Measurements from ENCODE around the gene ZKSCAN5.
A peak's percentile ranks its signal among the peaks of the same experiment; 100 is the strongest.

ZKSCAN5 gene

GRCh38 chr7:99504603-99505323 is at the start of gene ZKSCAN5:
ZKSCAN5 (plus strand) TSS chr7:99504662; CDS start chr7:99506045, 1,383 bp downstream.
- peak; percentile 97 for DNase-seq (ENCODE audit: low spot score)

DNA sequence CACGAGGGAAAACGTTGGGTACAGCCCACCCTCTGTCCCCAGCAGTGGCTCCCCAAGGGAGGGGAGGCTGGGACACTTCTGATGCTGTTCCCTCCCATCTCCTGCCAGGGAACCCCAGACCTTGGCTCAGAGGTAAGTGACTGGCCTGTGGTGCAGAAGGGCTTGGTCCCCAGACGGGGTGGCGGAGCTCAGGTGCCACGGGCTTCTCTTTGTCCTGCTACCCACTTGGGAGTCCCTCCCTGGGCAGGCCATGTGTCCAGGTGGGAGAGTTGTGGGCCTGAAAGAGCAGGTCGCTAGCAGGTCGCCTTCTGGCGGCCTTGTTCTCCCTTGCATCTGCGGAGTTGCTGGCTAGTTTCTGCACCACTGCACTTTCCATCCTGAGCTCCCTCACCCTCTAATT is 48.6 kb upstream of the ZKSCAN5 start:
- DNase-seq (ENCODE audit: low spot score) = no peak

DNA sequence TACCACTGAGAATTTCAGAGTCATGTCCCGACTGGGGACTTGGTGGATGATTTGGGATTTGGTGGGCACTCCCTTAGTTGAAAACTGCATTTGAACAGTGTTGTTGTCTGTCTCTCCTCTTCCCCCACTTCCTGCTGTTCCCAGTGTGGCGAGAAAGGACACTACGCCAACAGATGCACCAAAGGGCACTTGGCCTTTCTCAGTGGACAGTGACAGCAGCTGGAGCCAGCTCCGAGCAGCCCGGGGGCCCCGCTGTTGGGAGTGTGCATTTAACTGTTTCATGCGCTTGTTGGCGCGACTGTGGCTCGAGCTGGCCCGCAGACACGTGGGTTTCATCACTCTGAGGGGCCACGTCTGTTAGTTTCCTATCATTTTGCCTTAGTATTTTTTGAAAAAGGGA is 48.2 kb upstream of the ZKSCAN5 start:
- DNase-seq (ENCODE audit: low spot score) = no peak

- DNase-seq (ENCODE audit: low spot score) = no peak
These were observed 47.3 kb upstream of the ZKSCAN5 start for GRCh38 chr7:99457050-99457649.

DNA sequence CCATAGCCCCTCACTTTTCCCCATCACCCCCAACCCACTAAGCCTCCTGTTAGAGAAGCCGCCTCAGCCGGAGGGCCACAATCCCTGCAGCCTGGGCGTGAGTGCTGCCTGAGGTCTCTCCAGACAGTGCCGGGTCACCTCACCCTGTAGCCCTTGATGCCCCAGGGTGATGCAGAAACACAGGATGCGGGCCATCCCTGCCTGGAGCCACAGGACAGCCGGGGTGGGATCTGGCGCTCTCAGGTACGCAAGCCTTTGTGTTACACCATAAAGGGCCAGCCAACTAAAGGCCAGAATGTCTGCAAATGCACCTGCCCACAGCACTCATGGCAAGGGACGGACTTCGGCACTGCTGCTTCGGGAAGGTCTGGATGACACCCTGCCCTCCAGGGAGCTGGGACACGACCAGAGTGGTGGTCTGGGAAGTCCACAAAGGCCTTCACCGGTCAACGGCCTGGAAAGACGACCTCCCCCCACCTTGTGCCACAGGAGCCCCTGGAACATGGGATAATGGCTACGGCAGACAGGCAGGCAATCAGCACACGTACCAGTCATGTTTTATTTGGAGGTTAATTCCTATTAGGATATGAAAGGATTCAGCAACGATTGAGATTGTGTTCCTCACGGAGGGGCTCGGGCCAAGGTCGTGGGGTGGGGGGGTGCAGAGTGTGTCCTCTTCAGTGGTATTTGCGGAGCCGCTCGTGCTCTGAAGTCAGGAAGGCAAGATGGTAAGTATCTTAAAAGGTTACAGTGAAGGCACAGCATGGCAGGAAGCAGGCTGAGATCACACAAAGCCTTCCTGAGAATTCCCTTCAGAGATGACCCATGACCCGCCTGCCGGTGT is 46.6 kb upstream of the ZKSCAN5 start:
- DNase-seq (ENCODE audit: low spot score) = peak; percentile 27

DNA sequence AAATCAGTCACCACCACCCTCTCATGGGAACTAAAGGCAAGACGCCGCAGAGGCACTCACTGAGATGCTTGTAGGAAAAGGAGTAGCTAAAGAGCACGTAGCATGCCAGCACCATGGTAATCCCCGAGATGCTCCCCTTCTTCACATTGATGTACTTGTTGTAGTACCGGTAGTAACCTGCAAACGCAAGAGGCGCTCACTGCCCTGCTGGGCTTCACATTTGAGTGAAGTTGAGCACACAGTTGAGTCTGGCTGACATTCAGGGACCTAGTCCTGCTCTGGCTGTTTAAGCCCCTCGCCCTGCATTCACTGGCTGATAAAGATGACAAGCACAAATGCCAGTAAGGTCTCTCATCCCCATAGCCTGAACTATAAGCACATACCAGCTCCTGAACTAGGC is 45.4 kb upstream of the ZKSCAN5 start:
- no peak for DNase-seq (ENCODE audit: low spot score)

DNA sequence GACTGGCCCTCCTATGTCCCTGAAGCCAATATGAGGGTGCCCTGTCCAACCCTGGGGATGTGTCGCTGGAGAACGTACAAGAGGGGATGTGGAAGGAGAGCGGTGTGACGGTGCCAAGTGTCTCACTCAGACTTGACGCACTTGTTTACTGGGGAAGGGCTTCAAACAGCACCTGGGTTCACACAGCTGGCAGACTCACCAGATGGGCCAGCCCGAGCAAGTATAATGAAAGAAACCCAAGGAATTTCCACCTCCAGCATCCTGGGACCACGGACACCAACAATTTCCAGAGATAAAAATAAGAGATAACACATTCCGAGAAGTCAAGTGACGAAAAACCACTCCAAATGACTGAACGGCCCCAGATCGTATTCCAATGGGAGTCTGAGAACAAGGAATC is 43.8 kb upstream of the ZKSCAN5 start:
- DNase-seq (ENCODE audit: low spot score) = no peak

DNA sequence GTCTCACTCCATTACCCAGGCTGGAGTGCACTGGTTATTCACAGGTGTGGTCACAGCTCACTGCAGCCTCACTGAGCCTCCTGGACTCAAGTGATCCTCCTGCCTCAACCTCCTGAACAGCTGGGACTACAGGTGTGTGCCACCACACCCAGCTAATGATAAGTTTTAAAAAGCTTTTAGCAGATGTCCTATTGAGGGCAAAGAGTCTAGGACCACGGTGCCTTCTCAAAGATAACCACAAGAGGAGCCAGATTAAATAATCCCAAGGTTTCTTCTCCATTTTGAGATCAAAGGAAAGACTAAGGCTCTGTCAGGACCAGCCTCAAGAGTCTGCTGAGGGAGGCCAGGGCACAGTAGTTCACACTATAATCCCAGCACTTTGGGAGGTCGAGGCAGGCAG is 43.2 kb upstream of the ZKSCAN5 start:
- no peak for DNase-seq (ENCODE audit: low spot score)

- DNase-seq (ENCODE audit: low spot score) = no peak
These were observed 39.1 kb upstream of the ZKSCAN5 start for GRCh38 chr7:99465421-99465768.

- no peak for DNase-seq (ENCODE audit: low spot score)
These were observed 36.0 kb upstream of the ZKSCAN5 start for GRCh38 chr7:99468336-99468918.

DNA sequence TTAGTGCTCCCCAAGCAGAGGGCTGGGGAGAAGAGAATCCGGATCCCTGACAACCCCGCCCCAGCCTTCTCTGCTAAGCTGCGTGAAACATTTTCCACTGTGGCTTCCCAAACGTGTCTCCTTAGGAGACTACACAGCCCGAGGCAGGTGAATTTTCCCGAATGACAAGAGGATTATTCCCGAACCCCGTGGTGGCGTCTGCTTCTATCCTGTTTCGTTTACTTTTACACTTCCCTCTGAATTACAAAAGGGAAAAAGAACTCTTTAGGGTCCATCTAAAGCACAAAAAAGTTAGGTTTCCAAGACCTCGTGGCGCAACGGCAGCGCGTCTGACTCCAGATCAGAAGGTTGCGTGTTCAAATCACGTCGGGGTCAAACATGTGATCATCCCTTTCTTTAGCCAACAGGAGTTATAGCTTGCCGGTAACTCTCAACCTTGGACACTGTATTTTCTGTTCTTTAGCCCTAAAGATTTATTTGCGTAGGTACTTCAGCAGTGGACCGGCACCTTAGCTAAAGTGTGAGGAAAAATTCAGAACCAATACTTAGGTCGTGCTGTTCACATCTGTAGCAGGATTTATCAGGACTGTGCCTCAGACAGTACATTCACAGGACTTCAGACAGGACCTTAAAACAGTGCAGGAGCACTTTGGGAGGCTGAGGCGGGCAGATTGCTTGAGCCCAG is 34.9 kb upstream of the ZKSCAN5 start:
- no peak for DNase-seq (ENCODE audit: low spot score)

DNA sequence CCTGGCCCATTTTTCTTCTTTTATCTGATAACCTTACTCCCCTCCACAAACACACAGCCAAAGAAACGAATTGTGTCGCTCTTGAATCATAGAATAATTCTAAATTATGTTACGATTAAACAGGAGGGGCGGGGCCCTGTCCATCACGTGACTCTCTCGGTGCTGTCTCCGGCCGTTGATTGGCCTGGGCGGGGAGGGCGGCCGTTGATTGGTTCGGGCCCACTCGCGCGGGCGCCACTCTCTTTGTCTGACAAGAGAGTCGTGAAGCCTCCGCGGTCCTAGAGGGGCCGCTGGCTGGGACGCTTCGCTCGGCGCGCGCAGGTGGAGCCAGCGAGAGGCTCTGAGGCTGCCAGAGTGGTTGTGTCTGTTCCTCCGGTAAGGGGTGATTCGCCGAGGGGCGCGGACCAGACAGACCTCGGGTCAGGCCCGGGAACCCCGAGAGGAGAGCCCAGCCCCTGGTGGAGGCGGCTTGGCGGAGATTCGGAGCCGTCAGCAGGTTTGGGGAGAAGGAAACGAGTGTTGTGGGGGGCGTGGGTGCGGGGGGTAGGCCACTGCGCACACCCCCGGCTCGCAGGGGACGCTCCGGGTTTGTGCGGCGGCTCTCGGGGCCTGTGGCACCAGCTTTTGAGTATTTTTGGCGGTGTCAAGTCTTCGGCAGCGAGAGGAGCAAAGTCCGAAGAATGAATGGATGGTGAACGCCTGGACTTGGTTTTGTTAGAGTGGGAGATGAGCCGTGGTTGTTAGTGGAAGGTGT is 31.7 kb upstream of the ZKSCAN5 start, which contains the start of gene ZNF789:
Gene ZNF789, plus strand, starts transcription at position 330 of the 754 bp plus-strand sequence. CDS start 3,567 bp downstream, outside the sequence.
- DNase-seq (ENCODE audit: low spot score) = peak; percentile 97

DNA sequence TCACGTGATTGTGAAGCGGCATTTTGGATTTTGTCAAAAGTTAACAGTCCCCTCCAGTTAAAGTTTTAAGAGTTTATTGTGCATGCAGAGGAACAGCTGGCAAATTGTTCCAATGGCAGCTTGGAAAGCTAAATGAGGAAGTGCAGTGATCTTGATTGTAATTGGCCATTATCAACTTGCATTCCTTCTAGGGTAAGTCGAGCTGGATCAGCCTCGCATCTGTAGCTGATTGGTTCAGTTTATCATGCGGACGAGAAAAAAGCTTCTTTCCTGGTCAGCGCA is 31.2 kb upstream of the ZKSCAN5 start:
- peak; percentile 60 for DNase-seq (ENCODE audit: low spot score)

DNA sequence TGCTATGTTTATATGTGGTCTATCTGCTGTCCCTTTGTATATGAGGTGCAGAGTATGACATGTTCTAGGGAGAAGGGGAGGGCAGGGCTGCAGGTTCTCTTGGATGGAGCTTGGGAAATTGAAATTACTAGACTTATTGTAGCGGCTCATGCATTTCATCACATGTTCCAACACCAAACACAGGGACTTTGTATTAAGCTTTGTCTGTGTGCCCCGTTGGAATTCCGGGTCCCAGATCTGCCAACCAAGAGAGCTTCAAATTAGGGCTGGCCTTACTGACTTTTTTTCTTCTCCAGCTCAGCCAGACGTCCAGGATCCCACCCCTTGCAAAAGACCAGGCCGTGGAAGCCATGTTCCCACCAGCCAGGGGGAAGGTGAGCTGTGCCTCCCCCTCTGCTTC is 28.4 kb upstream of the ZKSCAN5 start:
- DNase-seq (ENCODE audit: low spot score) = no peak

GRCh38 chr7:99478464-99479440 is 25.7 kb upstream of the ZKSCAN5 start:
- DNase-seq (ENCODE audit: low spot score) = no peak

GRCh38 chr7:99485094-99485493 is 19.4 kb upstream of the ZKSCAN5 start:
- DNase-seq (ENCODE audit: low spot score) = no peak

GRCh38 chr7:99489235-99489634 is 15.2 kb upstream of the ZKSCAN5 start:
- DNase-seq (ENCODE audit: low spot score) = no peak

GRCh38 chr7:99490878-99491277 is 13.6 kb upstream of the ZKSCAN5 start:
- no peak for DNase-seq (ENCODE audit: low spot score)

- no peak for DNase-seq (ENCODE audit: low spot score)
These were observed 10.6 kb upstream of the ZKSCAN5 start for GRCh38 chr7:99493823-99494222.

Measured in kidney capillary endothelial cell (primary cell).